K562 (cell line): ENCODE measurements around the gene RHBG. TPM values are rescaled to one million over a fixed set of nuclear protein-coding genes. Genes with fewer than 3 reads are reported as not detected.

ENCODE experiments used
- C11orf30 ChIP-seq: fragments of 450-650 bp; IDR thresholded peaks from 2 replicates; pipeline ENCODE4 v1.6.1; 2016; ENCODE audit warnings: low read depth, mild to moderate bottlenecking
- CHCHD3 ChIP-seq: fragments of 250-450 bp; sonication (Bioruptor Pico); IDR thresholded peaks from 2 replicates; pipeline ENCODE4 v2.1.2; 2022; ENCODE audit warnings: mild to moderate bottlenecking
- ELF4 ChIP-seq: fragments of 450-650 bp; formaldehyde crosslinking; IDR thresholded peaks from 2 replicates; pipeline ENCODE4 v1.4.0; 2022; ENCODE audit warnings: missing genetic modification characterization
- GTF2A2 ChIP-seq: IDR thresholded peaks from 2 replicates; pipeline ENCODE4 v1.6.1; 2016; ENCODE audit warnings: mild to moderate bottlenecking, missing genetic modification characterization, missing compliant biosample characterization
- HDAC2 ChIP-seq: fragments of 450-650 bp; IDR thresholded peaks from 2 replicates; pipeline ENCODE4 v1.6.1; 2016; ENCODE audit warnings: mild to moderate bottlenecking
- HMG20A ChIP-seq: fragments of 450-650 bp; formaldehyde crosslinking; conservative IDR thresholded peaks from 2 replicates; pipeline ENCODE4 v1.4.0; 2020; ENCODE audit warnings: mild to moderate bottlenecking, mixed read lengths
- KDM1A ChIP-seq, 2 experiments: fragments of 450-650 bp; IDR thresholded peaks; 2 replicates each; pipeline ENCODE4 v1.6.1; 2016; ENCODE audit warnings: mild to moderate bottlenecking in 2 of 2
- MCM3 ChIP-seq: fragments of 450-650 bp; IDR thresholded peaks from 2 replicates; pipeline ENCODE4 v1.6.1; 2016
- NFE2L1 ChIP-seq: fragments of 450-650 bp; IDR thresholded peaks from 2 replicates; pipeline ENCODE4 v1.6.1; 2016; ENCODE audit warnings: missing genetic modification characterization, low read depth, mild to moderate bottlenecking, missing compliant biosample characterization, moderate library complexity, borderline replicate concordance
- NR4A1 ChIP-seq, 2 experiments: fragments of 250-450 bp in 1 of 2; fragments of 450-650 bp in 1 of 2; sonication (Bioruptor Pico) in 1 of 2; IDR thresholded peaks; 2 replicates each; pipeline versions ENCODE4 v1.4.0 to v1.6.1; 2016 to 2020; ENCODE audit warnings: mild to moderate bottlenecking in 2 of 2, missing compliant biosample characterization in 1 of 2, missing genetic modification characterization in 1 of 2, moderate library complexity in 1 of 2
- POLR2AphosphoS2 ChIP-seq: IDR thresholded peaks from 2 replicates; pipeline ENCODE4 v1.6.1; 2012; ENCODE audit warnings: low read length, improper control_type of control experiment
- TCF7L2 ChIP-seq: fragments of 150-350 bp; IDR thresholded peaks from 2 replicates; pipeline ENCODE4 v1.6.1; 2016; ENCODE audit warnings: low read depth, mild to moderate bottlenecking, low read length, moderate library complexity
- ZNF318 ChIP-seq, 2 experiments: fragments of 450-650 bp; IDR thresholded peaks; 2 replicates each; pipeline ENCODE4 v1.6.1; 2016; ENCODE audit warnings: mild to moderate bottlenecking in 2 of 2, borderline replicate concordance in 1 of 2, low read depth in 1 of 2, moderate library complexity in 1 of 2
- ZNF655 ChIP-seq: fragments of 250-450 bp; sonication (Bioruptor Pico); IDR thresholded peaks from 2 replicates; pipeline ENCODE4 v1.5.0; 2021
- polyA plus RNA-seq, 8 experiments: library from polyadenylated mRNA; depleted of rRNA in 4 of 8; stranded (reverse) in 5 of 8; unstranded in 3 of 8; fragments of >200 nt; fragmentation: Nextera tagmentation in 2 of 8; fragmentation: Illumina TruSeq in 1 of 8; extraction: Ambion mirVana in 2 of 8; extraction: Trizol in 1 of 8; gene quantifications; 2 replicates each; pipeline versions ENCODE4 v1.2.1 to v1.2.3, GENCODE V29; 2011 to 2014; ENCODE audit warnings: inconsistent platforms in 1 of 8, missing spikeins in 1 of 8
- total RNA-seq, 7 experiments: library from RNA; depleted of rRNA in 6 of 7; stranded (reverse); fragments of >200 nt in 6 of 7; fragmentation: Illumina TruSeq in 2 of 7; extraction: Trizol in 2 of 7; gene quantifications; 2 replicates each; pipeline versions ENCODE4 v1.2.1 to v1.2.3, GENCODE V29; 2011 to 2021; ENCODE audit warnings: low replicate concordance in 1 of 7
- TF ChIP-seq, protein P1 (sequence below): fragments of 450-650 bp; IDR thresholded peaks from 2 replicates; pipeline ENCODE4 v1.6.1; 2018; ENCODE audit not compliant: partially characterized antibody

The RHBG gene
- total and polyA plus RNA-seq, 9 of the 15 experiments (the other 6 are each of a cell fraction or from before 2014, with no cell fraction given): not detected

DNA sequence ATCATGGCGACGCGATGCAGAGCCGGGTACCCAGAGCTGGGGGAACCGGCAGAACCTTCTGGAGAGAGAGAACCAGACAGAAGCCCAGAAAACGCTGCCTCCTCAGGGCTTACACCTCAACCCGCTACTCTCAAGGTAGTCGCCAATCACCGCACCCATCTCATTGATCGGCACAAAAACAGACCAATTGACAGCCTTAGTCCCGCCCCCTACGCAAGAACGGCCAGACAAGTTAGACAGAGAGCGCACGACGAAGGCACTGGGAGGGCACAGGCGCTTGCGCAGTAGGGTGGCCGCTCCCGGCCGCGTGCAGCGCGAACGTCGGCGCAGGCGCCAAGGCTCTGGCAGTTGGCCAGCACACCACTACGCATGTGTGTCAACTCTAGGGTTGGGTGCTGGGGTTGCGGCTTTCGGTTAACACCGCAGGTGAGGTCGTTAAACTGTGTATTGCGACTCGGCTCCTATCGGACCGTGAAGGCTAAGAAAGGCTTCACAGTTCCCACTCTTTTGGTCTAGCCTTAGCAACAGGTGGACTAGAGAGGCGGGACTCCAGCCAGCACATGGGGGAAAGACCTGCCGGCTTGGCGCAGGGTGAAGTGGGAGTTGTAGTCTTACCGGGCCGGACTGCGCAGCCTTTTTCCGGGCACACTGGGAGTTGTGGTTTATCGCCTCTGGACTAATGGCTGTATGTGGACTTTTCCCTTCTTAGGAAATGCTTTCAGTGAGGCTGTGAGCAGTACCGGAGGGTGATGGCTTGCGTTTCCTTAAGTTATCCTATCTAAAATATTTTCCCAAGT is 30.6 kb upstream of the RHBG start, which contains the start of the genes CCT3 and TSACC (continued):
- no peak for TF ChIP-seq ZNF318 (IDR thresholded peaks at IDR 0.05; ENCODE audit: borderline replicate concordance in 1 of 2, low read depth in 1 of 2)
- peak; percentile 69 for TF ChIP-seq C11orf30
- TF ChIP-seq POLR2AphosphoS2: no peak
- TF ChIP-seq ZNF655 (CRISPR knock-in tag): no peak
- TF ChIP-seq HMG20A (CRISPR knock-in tag): no peak
- TF ChIP-seq NFE2L1 (tag): no peak
- TF ChIP-seq GTF2A2 (tag): no peak
- TF ChIP-seq MCM3: no peak
- no peak for TF ChIP-seq TCF7L2
- no peak for TF ChIP-seq ELF4 (CRISPR knock-in tag)
- TF ChIP-seq, protein P1, sequence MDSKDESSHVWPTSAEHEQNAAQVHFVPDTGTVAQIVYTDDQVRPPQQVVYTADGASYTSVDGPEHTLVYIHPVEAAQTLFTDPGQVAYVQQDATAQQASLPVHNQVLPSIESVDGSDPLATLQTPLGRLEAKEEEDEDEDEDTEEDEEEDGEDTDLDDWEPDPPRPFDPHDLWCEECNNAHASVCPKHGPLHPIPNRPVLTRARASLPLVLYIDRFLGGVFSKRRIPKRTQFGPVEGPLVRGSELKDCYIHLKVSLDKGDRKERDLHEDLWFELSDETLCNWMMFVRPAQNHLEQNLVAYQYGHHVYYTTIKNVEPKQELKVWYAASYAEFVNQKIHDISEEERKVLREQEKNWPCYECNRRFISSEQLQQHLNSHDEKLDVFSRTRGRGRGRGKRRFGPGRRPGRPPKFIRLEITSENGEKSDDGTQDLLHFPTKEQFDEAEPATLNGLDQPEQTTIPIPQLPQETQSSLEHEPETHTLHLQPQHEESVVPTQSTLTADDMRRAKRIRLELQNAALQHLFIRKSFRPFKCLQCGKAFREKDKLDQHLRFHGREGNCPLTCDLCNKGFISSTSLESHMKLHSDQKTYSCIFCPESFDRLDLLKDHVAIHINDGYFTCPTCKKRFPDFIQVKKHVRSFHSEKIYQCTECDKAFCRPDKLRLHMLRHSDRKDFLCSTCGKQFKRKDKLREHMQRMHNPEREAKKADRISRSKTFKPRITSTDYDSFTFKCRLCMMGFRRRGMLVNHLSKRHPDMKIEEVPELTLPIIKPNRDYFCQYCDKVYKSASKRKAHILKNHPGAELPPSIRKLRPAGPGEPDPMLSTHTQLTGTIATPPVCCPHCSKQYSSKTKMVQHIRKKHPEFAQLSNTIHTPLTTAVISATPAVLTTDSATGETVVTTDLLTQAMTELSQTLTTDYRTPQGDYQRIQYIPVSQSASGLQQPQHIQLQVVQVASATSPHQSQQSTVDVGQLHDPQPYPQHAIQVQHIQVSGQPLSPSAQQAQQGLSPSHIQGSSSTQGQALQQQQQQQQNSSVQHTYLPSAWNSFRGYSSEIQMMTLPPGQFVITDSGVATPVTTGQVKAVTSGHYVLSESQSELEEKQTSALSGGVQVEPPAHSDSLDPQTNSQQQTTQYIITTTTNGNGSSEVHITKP: no peak
- TF ChIP-seq NR4A1 (CRISPR knock-in tag; IDR thresholded peaks at IDR 0.05): no peak
- no peak for TF ChIP-seq NR4A1 (tag; IDR thresholded peaks at IDR 0.05)
- no peak for TF ChIP-seq KDM1A (IDR thresholded peaks at IDR 0.05)
- TF ChIP-seq HDAC2: no peak; the same call in 1 of the 2 replicates
- no peak for TF ChIP-seq CHCHD3 (CRISPR knock-in tag)
